Measurements from ENCODE around the gene LRRC51. TPM values are rescaled to one million over a fixed set of nuclear protein-coding genes. Genes with fewer than 3 reads are reported as not detected.

LRRC51 gene
- total and polyA plus RNA-seq, 2 of the 8 experiments (the other 6 are each of a cell fraction or from before 2014, with no cell fraction given) = 7.7 to 7.9 TPM

DNA sequence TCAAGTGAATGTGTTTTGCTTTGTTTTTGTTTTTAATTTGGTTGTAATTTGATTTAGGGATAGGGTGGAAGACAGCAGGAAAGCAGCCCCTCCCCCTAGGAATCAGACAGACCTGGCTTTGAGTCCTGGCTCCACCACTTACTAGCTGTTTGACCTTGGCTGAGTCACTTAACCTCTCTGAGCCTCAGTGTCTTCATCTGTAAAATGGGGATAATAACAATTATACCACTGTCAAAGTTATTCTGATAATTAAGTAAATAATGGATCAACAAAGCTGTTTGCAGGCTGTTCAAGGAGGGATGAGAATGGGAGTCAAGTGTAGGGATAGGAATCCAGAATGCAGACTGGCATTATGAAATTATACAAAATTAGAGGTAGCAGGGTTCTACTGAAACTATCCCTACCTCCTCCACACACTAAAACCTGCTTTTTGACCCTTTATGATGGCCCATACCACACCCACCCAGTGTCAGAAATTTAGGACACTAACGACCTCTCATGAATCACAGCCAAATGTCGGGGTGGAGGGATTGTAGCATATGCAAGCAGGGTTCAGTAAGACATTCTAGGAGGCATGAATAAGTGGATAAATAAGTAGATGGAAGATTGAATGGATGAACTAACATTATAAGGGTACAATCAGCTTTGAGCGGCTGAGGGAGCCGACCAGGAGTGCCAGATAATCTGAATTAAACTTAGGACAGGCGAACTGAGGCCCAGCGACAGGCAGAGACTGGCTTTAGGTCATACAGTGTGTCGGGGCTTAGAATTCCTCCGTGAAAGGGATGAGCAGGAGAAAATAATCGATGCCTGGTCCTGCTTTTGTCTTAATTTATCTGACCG, 30.9 kb downstream of the LRRC51 start:
- ChIA-PET CTCF (ENCODE audit: partially characterized antibody) (interaction anchor here (1.1 to 2.0 kb wide), 3 partner anchors 72 to 126 kb away, joined by 4 to 8 read pairs (median 5); no protein-coding TSS in a partner anchor), POLR2A (ENCODE audit: partially characterized antibody) (interaction anchor here (0.6 to 2.5 kb wide), 32 partner anchors 9 to 665 kb away, joined by 3 to 41 read pairs (median 5); partner anchors contain the start of genes INPPL1, LAMTOR1, LRRC51 and NUMA1)
- no peak overlapping the region for H2BK120ac ChIP-seq (replicated peaks; ENCODE audit: low read depth, low read length)
- peaks cover 0 to 4% (median 0%) of the 10 kb centered on the region in 4 experiments; a peak in 4 of 7 replicates for H3K4me1 ChIP-seq (replicated peaks in 1 of 4; ENCODE audit: control insufficient read depth in 3 of 4, insufficient read depth in 4 of 4, low read length in 3 of 4)
- peaks cover 0 to 2% (median 0%) of the 10 kb centered on the region in 4 experiments; a peak in 4 of 8 replicates for H3K36me3 ChIP-seq (ENCODE audit: control insufficient read depth in 2 of 4, insufficient read depth in 4 of 4, low read length in 3 of 4)
- no peak for FAIRE-seq
- no peak overlapping the region for H3K18ac ChIP-seq (ENCODE audit: extremely low read depth, low read length)
- peak overlapping the region; percentile 72 to 99 (median 91) for H3K9ac ChIP-seq (replicated peaks in 1 of 4; ENCODE audit: extremely low read depth in 1 of 4, low read depth in 3 of 4, low read length in 3 of 4)
- H3K23ac ChIP-seq (ENCODE audit: insufficient read length) = no peak overlapping the region
- H2AFZ ChIP-seq (ENCODE audit: low read length) = no peak overlapping the region
- H3K27me3 ChIP-seq (replicated peaks in 1 of 4; ENCODE audit: control insufficient read depth in 3 of 4, extremely low read depth in 1 of 4, insufficient read depth in 3 of 4, low read length in 3 of 4) = peaks cover 0 to 6% (median 0%) of the 10 kb centered on the region in 4 experiments; a peak in 6 of 7 replicates
- peak overlapping the region; percentile 24 for H4K5ac ChIP-seq (ENCODE audit: insufficient read length, low read depth, low read length)
- H3K79me1 ChIP-seq (ENCODE audit: low read depth, low read length) = no peaks in the 10 kb centered on the region; the same call in 1 of the 2 replicates
- peak overlapping the region; percentile 19; the same call in 1 of the 2 replicates for H2AK5ac ChIP-seq (ENCODE audit: low read depth, low read length)
- WGBS, 2 experiments (ENCODE audit: extremely low coverage in 1 of 2, insufficient coverage in 1 of 2, insufficient read length in 1 of 2, insufficient replicate concordance in 2 of 2, low coverage in 1 of 2, low lambda C conversion rate in 2 of 2, missing lambda C conversion rate in 1 of 2) = 19% methylated on average over 10 of the region's 10 CpGs; no CpG with 5 or more reads in 1 of the 2 experiments
- H3K27ac ChIP-seq (ENCODE audit: low read depth, low read length) = peak overlapping the region; percentile 77
- H2BK5ac ChIP-seq (ENCODE audit: low read depth, low read length) = peak overlapping the region; percentile 72
- H3K23me2 ChIP-seq (ENCODE audit: low read depth, low read length) = peaks cover 4% of the 10 kb centered on the region
- peak overlapping the region; percentile 76 to 82 for H3K4me2 ChIP-seq (ENCODE audit: insufficient read depth in 1 of 2, low read depth in 2 of 2, low read length in 2 of 2)
- DNase-seq (ENCODE audit: low read depth in 1 of 2, low spot score in 2 of 2) = no peak
- no peak overlapping the region for H3K4ac ChIP-seq (replicated peaks; ENCODE audit: insufficient read length, low read depth, low read length)
- no peak overlapping the region for H4K91ac ChIP-seq (replicated peaks; ENCODE audit: insufficient read length, low read length)
- peak overlapping the region; percentile 14 for H3K56ac ChIP-seq (replicated peaks; ENCODE audit: insufficient read length, low read depth, low read length)
- H3K14ac ChIP-seq (ENCODE audit: insufficient read length) = no peak overlapping the region
- no peak overlapping the region for H2BK12ac ChIP-seq (ENCODE audit: low read depth, low read length)
- no peaks in the 10 kb centered on the region for H3K9me3 ChIP-seq (ENCODE audit: insufficient read depth in 2 of 2, low read depth in 1 of 2, low read length in 1 of 2)
- no peak overlapping the region for H2BK20ac ChIP-seq (ENCODE audit: low read length)
- no peak overlapping the region for H2BK15ac ChIP-seq (ENCODE audit: low read length)
- H3K79me2 ChIP-seq (ENCODE audit: control insufficient read depth in 1 of 2, insufficient read depth in 2 of 2, low read length in 2 of 2) = no peaks in the 10 kb centered on the region
- peak overlapping the region; percentile 83; the same call in 1 of the 2 replicates for H4K8ac ChIP-seq (ENCODE audit: extremely low read depth, insufficient read depth, low read length)
- peak overlapping the region; percentile 78 to 94 (median 87) for H3K4me3 ChIP-seq (ENCODE audit: extremely low read depth in 1 of 4, insufficient read depth in 2 of 4, low read depth in 3 of 4, low read length in 4 of 4)
- H4K20me1 ChIP-seq (replicated peaks in 1 of 2; ENCODE audit: control insufficient read depth in 1 of 2, insufficient read depth in 2 of 2, low read length in 2 of 2) = no peaks in the 10 kb centered on the region
- TF ChIP-seq KDM1A (IDR thresholded peaks at IDR 0.05; ENCODE audit: borderline replicate concordance, low read length) (peak; percentile 75), RBBP5 (IDR thresholded peaks at IDR 0.05; ENCODE audit: borderline replicate concordance, low read depth, low read length) (no peak), ASH2L (IDR thresholded peaks at IDR 0.05; ENCODE audit: low read length) (no peak), TCF12 (IDR thresholded peaks at IDR 0.05; ENCODE audit: low read depth, low read length) (no peak), GABPA (IDR thresholded peaks at IDR 0.05; ENCODE audit: borderline replicate concordance, insufficient read depth, low read length) (no peak), EP300 (IDR thresholded peaks at IDR 0.05; ENCODE audit: borderline replicate concordance in 1 of 2, low read depth in 2 of 2, low read length in 2 of 2) (no peak), CHD2 (IDR thresholded peaks at IDR 0.05; ENCODE audit: low read length) (no peak), YY1 (IDR thresholded peaks at IDR 0.05; ENCODE audit: low read depth, low read length) (no peak), SUZ12 (IDR thresholded peaks at IDR 0.05; ENCODE audit: low read length) (no peak), SP2 (IDR thresholded peaks at IDR 0.05; ENCODE audit: low read length) (no peak)
- TF ChIP-seq, protein P1, sequence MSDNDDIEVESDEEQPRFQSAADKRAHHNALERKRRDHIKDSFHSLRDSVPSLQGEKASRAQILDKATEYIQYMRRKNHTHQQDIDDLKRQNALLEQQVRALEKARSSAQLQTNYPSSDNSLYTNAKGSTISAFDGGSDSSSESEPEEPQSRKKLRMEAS (IDR thresholded peaks at IDR 0.05) = no peak
